ENCODE data around the gene FAM111A. TPM values are rescaled to one million over a fixed set of nuclear protein-coding genes. Genes with fewer than 3 reads are reported as not detected.
A peak's percentile ranks its signal among the peaks of the same experiment; 100 is the strongest.

Gene FAM111A
- total RNA-seq, 1 donor from 2014 or later, result 9.6 TPM

GRCh38 chr11:59145534-59145933, 2.9 kb downstream of the FAM111A start:
- Histone ChIP-seq H3K9me3 (replicated peaks) (no peaks in the 10 kb centered on the region), H3K4me1 (peaks cover 36% of the 10 kb centered on the region), H3K36me3 (peaks cover 12% of the 10 kb centered on the region), H3K27me3 (ENCODE audit: low read depth) (no peaks in the 10 kb centered on the region), H3K27ac (replicated peaks) (peak overlapping the region; percentile 90), H3K4me3 (peak overlapping the region; percentile 78)
- intact Hi-C loops (cut with micrococcal nuclease), result no loop called here
- TF ChIP-seq CTCF (IDR thresholded peaks at IDR 0.05; ENCODE audit: borderline replicate concordance), result no peak
- no peak for DNase-seq

DNA sequence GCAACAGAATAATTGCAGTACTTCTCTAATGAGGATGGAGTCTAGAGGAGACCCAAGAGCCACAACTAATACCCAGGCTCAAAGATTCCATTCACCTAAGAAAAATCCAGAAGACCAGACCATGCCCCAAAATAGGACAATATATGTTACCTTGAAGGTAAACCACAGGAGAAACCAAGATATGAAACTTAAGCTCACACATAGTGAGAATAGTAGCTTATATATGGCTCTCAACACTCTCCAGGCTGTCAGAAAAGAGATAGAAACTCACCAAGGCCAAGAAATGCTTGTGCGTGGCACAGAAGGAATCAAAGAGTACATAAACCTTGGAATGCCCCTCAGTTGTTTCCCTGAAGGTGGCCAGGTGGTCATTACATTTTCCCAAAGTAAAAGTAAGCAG, 9.1 kb downstream of the FAM111A start:
- DNase-seq, result no peak
- intact Hi-C loops (cut with micrococcal nuclease), result loop anchor here (10.0 kb wide), 1 partner anchor 57 kb away; no protein-coding TSS in a partner anchor
- Histone ChIP-seq H3K27me3 (ENCODE audit: low read depth) (no peaks in the 10 kb centered on the region), H3K36me3 (peaks cover 17% of the 10 kb centered on the region), H3K4me1 (no peaks in the 10 kb centered on the region), H3K9me3 (replicated peaks) (peaks cover 8% of the 10 kb centered on the region), H3K27ac (replicated peaks) (no peak overlapping the region), H3K4me3 (no peak overlapping the region)
- TF ChIP-seq CTCF (IDR thresholded peaks at IDR 0.05; ENCODE audit: borderline replicate concordance), result no peak

DNA sequence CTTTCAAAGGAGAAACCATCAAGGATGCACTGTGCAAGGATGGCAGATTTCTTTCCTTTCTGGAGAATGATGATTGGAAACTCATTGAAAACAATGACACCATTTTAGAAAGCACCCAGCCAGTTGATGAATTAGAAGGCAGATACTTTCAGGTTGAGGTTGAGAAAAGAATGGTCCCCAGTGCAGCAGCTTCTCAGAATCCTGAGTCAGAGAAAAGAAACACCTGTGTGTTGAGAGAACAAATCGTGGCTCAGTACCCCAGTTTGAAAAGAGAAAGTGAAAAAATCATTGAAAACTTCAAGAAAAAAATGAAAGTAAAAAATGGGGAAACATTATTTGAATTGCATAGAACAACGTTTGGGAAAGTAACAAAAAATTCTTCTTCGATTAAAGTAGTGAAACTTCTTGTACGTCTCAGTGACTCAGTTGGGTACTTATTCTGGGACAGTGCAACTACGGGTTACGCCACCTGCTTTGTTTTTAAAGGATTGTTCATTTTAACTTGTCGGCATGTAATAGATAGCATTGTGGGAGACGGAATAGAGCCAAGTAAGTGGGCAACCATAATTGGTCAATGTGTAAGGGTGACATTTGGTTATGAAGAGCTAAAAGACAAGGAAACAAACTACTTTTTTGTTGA, 9.8 kb downstream of the FAM111A start:
- intact Hi-C loops (cut with micrococcal nuclease), result loop anchor here (10.0 kb wide), 1 partner anchor 58 kb away; no protein-coding TSS in a partner anchor
- Histone ChIP-seq H3K36me3 (peaks cover 17% of the 10 kb centered on the region), H3K4me1 (no peaks in the 10 kb centered on the region), H3K9me3 (replicated peaks) (peaks cover 8% of the 10 kb centered on the region), H3K27ac (replicated peaks) (no peak overlapping the region), H3K27me3 (ENCODE audit: low read depth) (no peaks in the 10 kb centered on the region), H3K4me3 (no peak overlapping the region)
- TF ChIP-seq CTCF (IDR thresholded peaks at IDR 0.05; ENCODE audit: borderline replicate concordance), result no peak
- DNase-seq, result no peak

DNA sequence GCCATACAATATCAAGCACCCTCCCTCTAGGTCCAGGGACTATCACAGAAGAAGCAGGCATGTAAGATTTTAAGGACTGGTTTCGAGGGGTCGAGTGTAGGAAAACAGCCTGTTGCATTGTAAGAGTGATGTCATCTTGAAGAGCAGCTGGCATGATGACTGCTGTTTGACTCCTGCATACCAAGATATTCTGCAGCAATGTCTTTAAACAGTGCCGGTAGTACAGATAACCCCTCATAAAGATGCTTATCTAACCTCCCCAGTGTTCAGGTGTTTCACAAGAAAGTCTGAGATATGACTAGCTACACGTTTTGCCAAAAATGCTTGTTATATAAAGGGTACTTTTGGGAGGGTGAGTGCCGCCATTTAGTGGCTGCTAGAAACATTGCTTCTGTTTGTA, 12.0 kb downstream of the FAM111A start:
- Histone ChIP-seq H3K4me3 (no peak overlapping the region), H3K9me3 (replicated peaks) (peaks cover 8% of the 10 kb centered on the region), H3K36me3 (peaks cover 5% of the 10 kb centered on the region), H3K27ac (replicated peaks) (no peak overlapping the region), H3K4me1 (no peaks in the 10 kb centered on the region), H3K27me3 (ENCODE audit: low read depth) (no peaks in the 10 kb centered on the region)
- no peak for DNase-seq
- intact Hi-C loops (cut with micrococcal nuclease), result loop anchor here (10.0 kb wide), 1 partner anchor 60 kb away; no protein-coding TSS in a partner anchor
- no peak for TF ChIP-seq CTCF (IDR thresholded peaks at IDR 0.05; ENCODE audit: borderline replicate concordance)

DNA sequence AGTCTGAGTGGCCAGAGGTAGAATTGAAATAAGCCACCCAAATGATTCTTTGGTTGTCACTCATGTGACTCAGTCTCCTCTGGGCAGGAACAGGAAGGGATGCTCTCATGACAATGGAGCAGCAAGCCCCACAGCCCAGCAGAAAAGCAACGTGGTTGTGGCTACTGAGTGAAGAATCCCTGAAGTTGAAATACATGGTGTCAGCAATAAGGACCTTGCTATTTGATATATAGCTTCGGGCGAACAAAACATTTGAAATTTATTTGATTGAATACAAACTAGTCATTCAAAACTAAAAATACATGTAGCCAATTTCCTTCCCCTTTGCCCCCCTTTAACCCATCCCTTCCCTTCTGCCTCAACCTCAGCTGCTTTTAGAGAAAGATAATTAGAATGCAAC, 14.8 kb downstream of the FAM111A start:
- peaks cover 8% of the 10 kb centered on the region for H3K27me3 ChIP-seq (ENCODE audit: low read depth)
- no peaks in the 10 kb centered on the region for H3K36me3 ChIP-seq
- peaks cover 8% of the 10 kb centered on the region for H3K9me3 ChIP-seq (replicated peaks)
- H3K27ac ChIP-seq (replicated peaks), result no peak overlapping the region
- no peaks in the 10 kb centered on the region for H3K4me1 ChIP-seq
- no peak for TF ChIP-seq CTCF (IDR thresholded peaks at IDR 0.05; ENCODE audit: borderline replicate concordance)
- no peak for DNase-seq
- no peak overlapping the region for H3K4me3 ChIP-seq
- intact Hi-C loops (cut with micrococcal nuclease), result loop anchor here (10.0 kb wide), 1 partner anchor 63 kb away; no protein-coding TSS in a partner anchor
